Measurements from ENCODE around the gene MYO1B. TPM values are rescaled to one million over a fixed set of nuclear protein-coding genes. Genes with fewer than 3 reads are reported as not detected.
A peak's percentile ranks its signal among the peaks of the same experiment; 100 is the strongest.

The MYO1B gene
- total and polyA plus RNA-seq, 2 experiments from 2014 or later, result 26.4 to 70.6 TPM

DNA sequence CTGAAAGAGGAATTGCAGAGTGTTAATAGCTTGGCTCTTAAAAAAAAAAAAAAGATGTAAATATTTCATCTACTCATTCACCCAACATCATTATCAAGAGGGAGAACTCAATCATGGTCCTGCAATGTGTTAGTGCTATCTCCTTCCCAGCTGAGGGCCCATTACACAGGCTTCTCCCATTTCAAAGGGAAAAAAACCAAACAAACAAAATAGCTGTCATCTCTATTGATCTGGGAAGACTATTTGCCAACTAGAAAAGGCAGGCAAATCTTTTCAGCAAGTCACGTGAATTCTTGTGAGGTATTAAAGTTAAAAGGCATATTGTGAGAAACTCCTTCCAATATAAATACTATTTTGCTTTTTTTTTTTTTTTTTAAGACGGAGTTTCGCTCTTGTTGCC, 194.3 kb downstream of the MYO1B start:
- Histone ChIP-seq H4K20me1 (replicated peaks; ENCODE audit: insufficient read depth) (no peaks in the 10 kb centered on the region), H3K4me3 (no peak overlapping the region), H3K27me3 (ENCODE audit: insufficient read depth) (no peaks in the 10 kb centered on the region), H3K4me1 (ENCODE audit: insufficient read depth) (no peaks in the 10 kb centered on the region), H3K27ac (ENCODE audit: low read depth) (no peak overlapping the region), H3K79me2 (replicated peaks; ENCODE audit: insufficient read depth) (no peaks in the 10 kb centered on the region), H3K36me3 (ENCODE audit: insufficient read depth) (no peaks in the 10 kb centered on the region), H3F3A (replicated peaks; ENCODE audit: low read depth) (no peaks in the 10 kb centered on the region), H2AFZ (0 out of 2 replicates have a peak overlapping the region, but pooled peaks have one; percentile 9), H3K4me2 (no peak overlapping the region), H3K9me2 (ENCODE audit: insufficient read depth) (no peaks in the 10 kb centered on the region)
- Mint-ChIP-seq H3K36me3 (ENCODE audit: low read depth) (no peaks in the 10 kb centered on the region), H3K9me3 (no peaks in the 10 kb centered on the region), H3K4me3 (no peak overlapping the region), H3K27ac (no peak overlapping the region), H3K27me3 (ENCODE audit: insufficient read depth, low read depth, poor library complexity) (no peaks in the 10 kb centered on the region), H3K4me1 (no peaks in the 10 kb centered on the region)
- TF ChIP-seq, protein P1, sequence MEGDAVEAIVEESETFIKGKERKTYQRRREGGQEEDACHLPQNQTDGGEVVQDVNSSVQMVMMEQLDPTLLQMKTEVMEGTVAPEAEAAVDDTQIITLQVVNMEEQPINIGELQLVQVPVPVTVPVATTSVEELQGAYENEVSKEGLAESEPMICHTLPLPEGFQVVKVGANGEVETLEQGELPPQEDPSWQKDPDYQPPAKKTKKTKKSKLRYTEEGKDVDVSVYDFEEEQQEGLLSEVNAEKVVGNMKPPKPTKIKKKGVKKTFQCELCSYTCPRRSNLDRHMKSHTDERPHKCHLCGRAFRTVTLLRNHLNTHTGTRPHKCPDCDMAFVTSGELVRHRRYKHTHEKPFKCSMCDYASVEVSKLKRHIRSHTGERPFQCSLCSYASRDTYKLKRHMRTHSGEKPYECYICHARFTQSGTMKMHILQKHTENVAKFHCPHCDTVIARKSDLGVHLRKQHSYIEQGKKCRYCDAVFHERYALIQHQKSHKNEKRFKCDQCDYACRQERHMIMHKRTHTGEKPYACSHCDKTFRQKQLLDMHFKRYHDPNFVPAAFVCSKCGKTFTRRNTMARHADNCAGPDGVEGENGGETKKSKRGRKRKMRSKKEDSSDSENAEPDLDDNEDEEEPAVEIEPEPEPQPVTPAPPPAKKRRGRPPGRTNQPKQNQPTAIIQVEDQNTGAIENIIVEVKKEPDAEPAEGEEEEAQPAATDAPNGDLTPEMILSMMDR (conservative IDR thresholded peaks at IDR 0.05; ENCODE audit: low read depth in 2 of 2), result no peak
- TF ChIP-seq JUNB (IDR thresholded peaks at IDR 0.05; ENCODE audit: unreplicated experiment), result no peak
- TF ChIP-seq EZH2 (IDR thresholded peaks at IDR 0.05; ENCODE audit: low read depth, unreplicated experiment), result no peak
- TF ChIP-seq REST (IDR thresholded peaks at IDR 0.05; ENCODE audit: unreplicated experiment), result no peak
- TF ChIP-seq STAT1 (IDR thresholded peaks at IDR 0.05; ENCODE audit: unreplicated experiment), result no peak
- no peak for TF ChIP-seq NANOG (IDR thresholded peaks at IDR 0.05; ENCODE audit: borderline replicate concordance)
- TF ChIP-seq CREB1 (CRISPR knock-in tag; IDR thresholded peaks at IDR 0.05; ENCODE audit: low read depth), result no peak
- no peak for TF ChIP-seq POLR2AphosphoS5 (IDR thresholded peaks at IDR 0.05; ENCODE audit: low read depth)
- TF ChIP-seq EZH2phosphoT487 (IDR thresholded peaks at IDR 0.05; ENCODE audit: unreplicated experiment), result no peak
- TF ChIP-seq ZNF331 (CRISPR knock-in tag; IDR thresholded peaks at IDR 0.05; ENCODE audit: low read depth), result no peak
- TF ChIP-seq ZNF114 (CRISPR knock-in tag; IDR thresholded peaks at IDR 0.05), result no peak
- TF ChIP-seq, protein P2, sequence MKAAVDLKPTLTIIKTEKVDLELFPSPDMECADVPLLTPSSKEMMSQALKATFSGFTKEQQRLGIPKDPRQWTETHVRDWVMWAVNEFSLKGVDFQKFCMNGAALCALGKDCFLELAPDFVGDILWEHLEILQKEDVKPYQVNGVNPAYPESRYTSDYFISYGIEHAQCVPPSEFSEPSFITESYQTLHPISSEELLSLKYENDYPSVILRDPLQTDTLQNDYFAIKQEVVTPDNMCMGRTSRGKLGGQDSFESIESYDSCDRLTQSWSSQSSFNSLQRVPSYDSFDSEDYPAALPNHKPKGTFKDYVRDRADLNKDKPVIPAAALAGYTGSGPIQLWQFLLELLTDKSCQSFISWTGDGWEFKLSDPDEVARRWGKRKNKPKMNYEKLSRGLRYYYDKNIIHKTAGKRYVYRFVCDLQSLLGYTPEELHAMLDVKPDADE (IDR thresholded peaks at IDR 0.05), result no peak
- TF ChIP-seq, protein P3, sequence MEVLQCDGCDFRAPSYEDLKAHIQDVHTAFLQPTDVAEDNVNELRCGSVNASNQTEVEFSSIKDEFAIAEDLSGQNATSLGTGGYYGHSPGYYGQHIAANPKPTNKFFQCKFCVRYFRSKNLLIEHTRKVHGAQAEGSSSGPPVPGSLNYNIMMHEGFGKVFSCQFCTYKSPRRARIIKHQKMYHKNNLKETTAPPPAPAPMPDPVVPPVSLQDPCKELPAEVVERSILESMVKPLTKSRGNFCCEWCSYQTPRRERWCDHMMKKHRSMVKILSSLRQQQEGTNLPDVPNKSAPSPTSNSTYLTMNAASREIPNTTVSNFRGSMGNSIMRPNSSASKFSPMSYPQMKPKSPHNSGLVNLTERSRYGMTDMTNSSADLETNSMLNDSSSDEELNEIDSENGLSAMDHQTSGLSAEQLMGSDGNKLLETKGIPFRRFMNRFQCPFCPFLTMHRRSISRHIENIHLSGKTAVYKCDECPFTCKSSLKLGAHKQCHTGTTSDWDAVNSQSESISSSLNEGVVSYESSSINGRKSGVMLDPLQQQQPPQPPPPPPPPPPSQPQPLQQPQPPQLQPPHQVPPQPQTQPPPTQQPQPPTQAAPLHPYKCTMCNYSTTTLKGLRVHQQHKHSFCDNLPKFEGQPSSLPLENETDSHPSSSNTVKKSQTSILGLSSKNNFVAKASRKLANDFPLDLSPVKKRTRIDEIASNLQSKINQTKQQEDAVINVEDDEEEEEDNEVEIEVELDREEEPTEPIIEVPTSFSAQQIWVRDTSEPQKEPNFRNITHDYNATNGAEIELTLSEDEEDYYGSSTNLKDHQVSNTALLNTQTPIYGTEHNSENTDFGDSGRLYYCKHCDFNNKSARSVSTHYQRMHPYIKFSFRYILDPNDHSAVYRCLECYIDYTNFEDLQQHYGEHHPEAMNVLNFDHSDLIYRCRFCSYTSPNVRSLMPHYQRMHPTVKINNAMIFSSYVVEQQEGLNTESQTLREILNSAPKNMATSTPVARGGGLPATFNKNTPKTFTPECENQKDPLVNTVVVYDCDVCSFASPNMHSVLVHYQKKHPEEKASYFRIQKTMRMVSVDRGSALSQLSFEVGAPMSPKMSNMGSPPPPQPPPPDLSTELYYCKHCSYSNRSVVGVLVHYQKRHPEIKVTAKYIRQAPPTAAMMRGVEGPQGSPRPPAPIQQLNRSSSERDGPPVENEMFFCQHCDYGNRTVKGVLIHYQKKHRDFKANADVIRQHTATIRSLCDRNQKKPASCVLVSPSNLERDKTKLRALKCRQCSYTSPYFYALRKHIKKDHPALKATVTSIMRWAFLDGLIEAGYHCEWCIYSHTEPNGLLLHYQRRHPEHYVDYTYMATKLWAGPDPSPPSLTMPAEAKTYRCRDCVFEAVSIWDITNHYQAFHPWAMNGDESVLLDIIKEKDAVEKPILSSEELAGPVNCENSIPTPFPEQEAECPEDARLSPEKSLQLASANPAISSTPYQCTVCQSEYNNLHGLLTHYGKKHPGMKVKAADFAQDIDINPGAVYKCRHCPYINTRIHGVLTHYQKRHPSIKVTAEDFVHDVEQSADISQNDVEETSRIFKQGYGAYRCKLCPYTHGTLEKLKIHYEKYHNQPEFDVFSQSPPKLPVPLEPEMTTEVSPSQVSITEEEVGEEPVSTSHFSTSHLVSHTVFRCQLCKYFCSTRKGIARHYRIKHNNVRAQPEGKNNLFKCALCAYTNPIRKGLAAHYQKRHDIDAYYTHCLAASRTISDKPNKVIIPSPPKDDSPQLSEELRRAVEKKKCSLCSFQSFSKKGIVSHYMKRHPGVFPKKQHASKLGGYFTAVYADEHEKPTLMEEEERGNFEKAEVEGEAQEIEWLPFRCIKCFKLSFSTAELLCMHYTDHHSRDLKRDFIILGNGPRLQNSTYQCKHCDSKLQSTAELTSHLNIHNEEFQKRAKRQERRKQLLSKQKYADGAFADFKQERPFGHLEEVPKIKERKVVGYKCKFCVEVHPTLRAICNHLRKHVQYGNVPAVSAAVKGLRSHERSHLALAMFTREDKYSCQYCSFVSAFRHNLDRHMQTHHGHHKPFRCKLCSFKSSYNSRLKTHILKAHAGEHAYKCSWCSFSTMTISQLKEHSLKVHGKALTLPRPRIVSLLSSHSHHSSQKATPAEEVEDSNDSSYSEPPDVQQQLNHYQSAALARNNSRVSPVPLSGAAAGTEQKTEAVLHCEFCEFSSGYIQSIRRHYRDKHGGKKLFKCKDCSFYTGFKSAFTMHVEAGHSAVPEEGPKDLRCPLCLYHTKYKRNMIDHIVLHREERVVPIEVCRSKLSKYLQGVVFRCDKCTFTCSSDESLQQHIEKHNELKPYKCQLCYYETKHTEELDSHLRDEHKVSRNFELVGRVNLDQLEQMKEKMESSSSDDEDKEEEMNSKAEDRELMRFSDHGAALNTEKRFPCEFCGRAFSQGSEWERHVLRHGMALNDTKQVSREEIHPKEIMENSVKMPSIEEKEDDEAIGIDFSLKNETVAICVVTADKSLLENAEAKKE (CRISPR knock-in tag; IDR thresholded peaks at IDR 0.05), result no peak
- DNase-seq (ENCODE audit: low spot score), result no peak
- no peak for ATAC-seq
